GM12874 (cell line): ENCODE data around the gene PSAT1.

ENCODE experiments used
- TF ChIP-seq, protein P1 (sequence below): IDR thresholded peaks from 2 replicates; pipeline ENCODE4 v1.5.1; 2011; ENCODE audit warnings: low read depth, mild to moderate bottlenecking, control low read depth, low read length, moderate library complexity; ENCODE audit not compliant: insufficient read depth

The PSAT1 gene

DNA sequence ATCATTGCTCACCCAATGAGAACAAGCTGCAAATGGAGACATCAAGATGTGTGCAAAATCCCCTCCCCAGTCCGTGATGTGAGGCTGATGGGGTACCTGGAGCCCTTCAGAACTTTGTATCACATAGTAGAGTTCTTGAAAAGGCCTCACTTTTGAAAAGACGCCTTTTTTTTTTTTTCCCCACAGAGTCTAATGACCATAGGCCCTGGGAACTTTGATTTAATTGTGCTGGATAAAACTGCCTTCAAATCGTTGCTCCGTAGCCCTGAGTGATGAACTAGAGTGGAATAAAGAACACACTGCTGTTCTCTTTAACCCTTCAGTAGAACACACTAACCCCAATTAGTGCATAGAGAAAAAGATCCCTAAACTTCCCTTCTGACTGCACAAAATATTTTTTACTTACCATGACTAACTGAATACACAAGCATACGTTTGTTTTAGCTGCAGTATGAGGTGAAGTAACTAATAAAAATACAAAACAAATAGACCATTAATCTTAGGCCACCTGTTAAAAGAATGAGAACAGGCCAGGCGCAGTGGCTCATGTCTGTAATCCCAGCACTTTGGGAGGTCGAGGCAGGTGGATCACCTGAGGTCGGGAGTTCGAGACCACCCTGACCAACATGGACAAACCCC lies 15.1 kb downstream of the PSAT1 start:
- TF ChIP-seq, protein P1, sequence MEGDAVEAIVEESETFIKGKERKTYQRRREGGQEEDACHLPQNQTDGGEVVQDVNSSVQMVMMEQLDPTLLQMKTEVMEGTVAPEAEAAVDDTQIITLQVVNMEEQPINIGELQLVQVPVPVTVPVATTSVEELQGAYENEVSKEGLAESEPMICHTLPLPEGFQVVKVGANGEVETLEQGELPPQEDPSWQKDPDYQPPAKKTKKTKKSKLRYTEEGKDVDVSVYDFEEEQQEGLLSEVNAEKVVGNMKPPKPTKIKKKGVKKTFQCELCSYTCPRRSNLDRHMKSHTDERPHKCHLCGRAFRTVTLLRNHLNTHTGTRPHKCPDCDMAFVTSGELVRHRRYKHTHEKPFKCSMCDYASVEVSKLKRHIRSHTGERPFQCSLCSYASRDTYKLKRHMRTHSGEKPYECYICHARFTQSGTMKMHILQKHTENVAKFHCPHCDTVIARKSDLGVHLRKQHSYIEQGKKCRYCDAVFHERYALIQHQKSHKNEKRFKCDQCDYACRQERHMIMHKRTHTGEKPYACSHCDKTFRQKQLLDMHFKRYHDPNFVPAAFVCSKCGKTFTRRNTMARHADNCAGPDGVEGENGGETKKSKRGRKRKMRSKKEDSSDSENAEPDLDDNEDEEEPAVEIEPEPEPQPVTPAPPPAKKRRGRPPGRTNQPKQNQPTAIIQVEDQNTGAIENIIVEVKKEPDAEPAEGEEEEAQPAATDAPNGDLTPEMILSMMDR: no peak

DNA sequence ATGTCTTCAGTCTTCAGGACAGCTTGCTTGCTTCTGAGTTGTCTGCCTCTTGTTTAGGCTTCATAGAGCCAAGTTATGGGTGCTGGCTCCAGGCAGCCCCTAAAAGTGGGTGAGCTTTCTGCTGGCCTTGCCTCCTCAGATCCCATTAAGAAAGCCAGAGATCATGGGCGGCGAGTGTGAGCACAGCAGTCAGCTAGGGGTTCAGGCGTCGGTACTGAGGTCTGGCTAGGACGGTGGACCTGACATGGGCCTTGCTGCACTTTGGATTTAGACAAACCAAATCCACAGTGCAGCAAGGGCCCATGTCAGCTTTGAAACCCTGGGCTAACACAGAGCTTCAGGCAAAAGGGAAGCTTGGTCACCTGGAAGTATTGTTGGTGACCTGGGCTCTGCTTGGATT lies 17.6 kb downstream of the PSAT1 start:
- TF ChIP-seq, protein P1: no peak

DNA sequence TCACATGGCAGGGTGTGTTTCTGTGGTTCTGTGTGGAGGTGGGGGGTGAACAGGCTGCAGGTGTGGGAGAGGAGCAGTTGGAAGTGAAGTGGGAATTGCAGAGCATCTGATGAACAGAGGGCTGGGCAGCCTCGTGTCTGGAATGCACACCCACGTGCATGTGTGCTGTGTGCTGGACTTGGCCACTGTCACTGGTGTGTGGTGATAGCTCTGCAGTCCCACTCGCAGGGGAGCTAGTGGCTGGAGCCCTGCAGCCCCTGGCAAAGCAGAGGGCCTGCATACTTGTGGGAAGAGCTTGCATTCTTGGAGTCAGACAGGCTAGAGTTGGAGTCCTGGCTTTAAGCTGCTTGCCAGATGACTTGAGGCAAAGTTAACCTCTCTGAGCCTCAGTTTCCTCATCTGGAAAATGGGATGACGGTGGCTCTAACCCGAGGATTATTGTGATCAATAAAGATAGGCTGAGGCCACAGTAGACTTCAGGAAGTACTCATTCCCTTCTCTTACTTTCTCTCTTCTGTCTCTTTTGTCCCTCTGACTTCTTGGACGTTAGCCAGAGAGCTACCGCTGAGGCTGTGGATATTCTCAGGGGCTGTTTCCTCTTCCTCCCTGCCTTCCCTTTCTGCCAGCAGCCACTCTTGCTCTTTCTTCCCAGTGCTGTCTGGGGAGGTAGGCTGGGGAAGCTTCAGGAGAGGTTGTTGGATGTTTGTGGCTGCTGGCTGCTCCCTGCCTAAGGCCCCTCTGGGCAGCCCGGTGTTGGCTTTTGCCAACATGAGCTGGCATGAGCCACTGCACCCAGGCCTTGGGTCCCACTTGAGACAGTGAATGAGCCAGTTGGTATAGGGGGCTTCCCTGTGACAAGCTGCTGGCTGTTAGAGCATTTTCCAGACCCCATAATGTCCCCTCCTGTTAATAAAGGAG lies 18.3 kb downstream of the PSAT1 start:
- TF ChIP-seq, protein P1: no peak

DNA sequence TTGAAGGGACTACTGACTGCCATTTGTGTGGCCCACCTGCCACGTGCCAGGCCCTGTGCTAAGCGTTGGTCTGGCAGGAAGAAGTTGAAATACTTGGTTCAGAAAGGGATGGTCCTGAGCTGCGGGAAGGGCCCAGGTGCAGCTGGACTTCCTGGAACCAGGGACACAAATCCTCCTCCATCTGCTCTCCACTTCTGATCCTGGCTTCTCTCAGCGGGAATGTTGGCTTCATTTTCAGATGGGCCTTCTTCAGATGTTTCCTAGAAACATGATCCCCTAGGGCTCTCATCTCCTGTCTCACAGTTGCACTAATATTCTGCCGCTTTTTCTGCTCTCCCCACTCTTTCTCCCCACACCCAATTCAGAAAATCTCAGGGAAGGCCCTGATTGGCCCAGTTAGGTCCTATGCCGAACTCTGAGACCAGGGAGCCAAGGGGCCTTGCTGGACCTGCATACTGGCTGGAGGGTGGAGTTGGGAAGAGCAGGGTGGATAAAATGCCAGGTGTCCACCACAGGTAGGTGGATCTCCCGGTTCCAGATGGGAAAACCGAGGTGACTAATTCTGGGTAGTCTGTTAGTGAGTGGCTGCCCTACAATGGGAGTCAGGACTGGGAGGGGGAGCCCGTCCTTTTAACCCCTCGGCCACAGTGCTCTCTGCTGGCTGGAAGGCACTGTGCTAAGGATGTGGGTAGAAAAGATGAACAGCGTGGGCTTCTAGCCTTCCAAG lies 19.4 kb downstream of the PSAT1 start:
- TF ChIP-seq, protein P1: no peak

DNA sequence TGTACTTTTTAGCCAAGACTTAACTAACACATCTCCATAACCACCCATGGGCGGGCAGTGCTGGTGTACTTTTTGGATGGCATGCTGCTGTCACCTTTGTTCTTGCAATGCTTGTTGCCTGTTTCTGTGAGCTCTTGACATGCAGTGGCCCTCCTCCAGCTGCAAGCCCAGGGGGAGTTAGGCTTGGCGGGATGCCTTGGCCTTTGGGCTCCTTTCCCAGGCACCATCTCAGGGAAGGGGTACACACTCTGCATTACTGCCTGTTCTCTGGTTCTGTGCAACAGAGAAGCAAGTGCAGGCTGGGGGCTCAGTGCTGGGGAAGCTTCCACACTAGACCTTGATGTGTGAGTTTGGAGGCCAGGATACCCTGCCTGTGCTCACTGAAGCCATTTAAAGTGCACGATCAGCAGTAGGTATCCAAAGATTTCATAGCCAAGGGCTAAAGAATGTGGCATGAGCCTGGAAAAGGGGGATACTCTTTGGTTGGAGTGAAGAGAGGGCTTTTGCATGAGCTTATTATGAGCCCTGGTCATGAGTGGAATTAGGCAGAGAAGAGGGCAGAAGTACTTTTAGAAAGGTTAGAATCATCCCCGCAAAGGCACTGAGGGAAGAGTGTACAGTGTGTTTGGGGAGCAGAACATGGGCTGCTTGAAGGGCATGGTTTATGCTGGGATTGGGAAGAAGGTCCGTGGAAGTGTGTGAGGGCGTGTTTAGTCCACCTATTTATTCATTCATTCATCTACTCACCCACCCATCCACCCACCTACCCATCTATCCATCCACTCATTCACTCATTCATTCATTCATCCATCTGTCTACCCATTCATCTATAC lies 22.5 kb downstream of the PSAT1 start:
- TF ChIP-seq, protein P1: no peak

DNA sequence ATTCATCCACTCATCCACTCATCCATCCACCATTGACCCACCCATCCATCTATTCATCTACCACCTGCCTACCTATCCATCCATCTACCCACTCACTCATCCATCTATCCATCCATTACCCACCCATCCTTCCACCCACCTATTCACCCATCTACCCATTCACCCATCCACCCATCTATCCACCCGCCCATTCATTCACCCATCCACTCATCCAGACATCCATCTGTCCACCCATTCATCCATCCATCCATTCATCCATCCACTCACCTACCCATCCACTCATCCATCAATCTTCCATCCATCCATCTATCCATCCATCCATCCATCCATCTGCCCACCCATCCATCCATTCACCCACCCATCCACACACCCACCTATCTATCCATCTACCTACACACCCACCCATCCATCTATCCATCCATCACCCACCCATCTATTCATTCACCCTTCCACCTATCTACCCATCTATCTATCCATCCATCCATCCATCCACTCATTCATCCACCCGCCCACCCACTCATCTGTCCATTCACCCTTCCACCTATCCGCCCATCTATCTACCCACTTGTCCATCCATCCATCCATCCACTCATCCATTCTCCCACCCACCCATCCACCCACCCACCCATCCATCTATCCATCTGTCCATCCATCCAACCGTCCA lies 23.2 kb downstream of the PSAT1 start:
- TF ChIP-seq, protein P1: no peak
